GM19372 (cell line): ENCODE measurements around the gene ZFP30.
"Not testable (repeated sequence)": the region's sequence is repeated elsewhere in the genome, so short reads cannot be mapped to it uniquely, and the experiment has no call there.

Experiments used
- ATAC-seq: cut with Tn5 transposase; IDR thresholded peaks from one replicate; pipeline ENCODE4 v1.9.1; 2021; ENCODE audit warnings: mild to moderate bottlenecking, low read depth, moderate library complexity; ENCODE audit not compliant: unreplicated experiment

ZFP30 gene

DNA sequence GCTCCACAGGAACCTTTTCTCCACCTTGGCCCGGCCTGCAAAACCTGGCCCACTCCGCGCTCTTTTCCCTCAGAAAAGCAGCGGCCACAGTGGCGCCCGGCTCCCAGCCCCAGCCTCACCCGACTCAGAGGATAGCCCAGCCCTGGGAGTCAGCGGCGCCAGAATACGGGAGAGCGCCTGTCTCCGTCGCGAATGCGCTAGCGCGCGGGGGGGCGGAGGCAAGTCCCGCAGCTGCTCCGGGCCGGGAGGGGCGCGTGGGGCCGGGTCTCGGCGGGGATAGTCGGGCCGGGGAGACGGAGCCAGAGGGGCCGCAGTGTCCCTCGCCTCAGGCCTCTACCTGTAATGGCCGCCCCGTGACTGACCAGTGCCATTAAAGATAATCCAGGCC is at the start of gene ZFP30:
ZFP30 (minus strand) TSS at position 165 of the 388 bp plus-strand sequence. CDS start 7,643 bp downstream, outside the sequence.
- ATAC-seq: peak; percentile 69

DNA sequence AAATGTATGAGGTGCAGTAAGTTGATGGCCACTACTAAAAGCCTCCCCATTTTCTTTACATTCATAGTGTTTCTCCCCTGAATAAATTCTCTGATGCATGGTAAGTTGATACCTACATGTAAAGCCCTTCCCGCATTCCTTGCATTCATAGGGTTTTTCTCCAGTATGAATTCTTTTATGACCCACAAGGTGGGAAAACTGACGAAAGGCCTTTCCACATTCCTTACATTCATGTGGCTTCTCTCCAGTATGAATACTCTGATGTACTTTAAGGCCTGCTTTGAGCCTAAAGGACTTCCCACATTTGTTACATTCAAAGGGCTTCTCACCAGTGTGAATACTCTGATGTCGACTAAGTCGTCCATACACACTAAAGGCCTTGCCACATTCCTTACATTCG is 43.8 kb upstream of the ZFP30 start:
- no peak for ATAC-seq

DNA sequence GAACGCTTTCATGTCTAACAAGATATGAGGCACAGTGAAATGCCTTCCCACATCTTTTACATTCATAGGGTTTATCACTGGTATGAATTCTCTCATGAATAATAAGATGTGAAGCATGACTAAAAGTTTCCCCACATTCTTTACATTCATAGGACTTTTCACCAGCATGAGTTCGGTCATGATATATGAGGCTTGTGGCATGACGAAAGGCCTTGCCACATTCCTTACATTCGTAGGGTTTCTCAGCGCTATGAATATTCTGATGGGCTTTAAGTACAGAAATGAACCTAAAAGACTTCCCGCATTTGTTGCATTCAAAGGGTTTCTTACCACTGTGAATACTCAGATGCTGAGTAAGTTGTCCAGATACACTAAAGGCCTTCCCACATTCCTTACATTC is 43.0 kb upstream of the ZFP30 start:
- no peak for ATAC-seq

- no peak for ATAC-seq
Observed at GRCh38 chr19:37695144-37695899, 40.1 kb upstream of the ZFP30 start.

DNA sequence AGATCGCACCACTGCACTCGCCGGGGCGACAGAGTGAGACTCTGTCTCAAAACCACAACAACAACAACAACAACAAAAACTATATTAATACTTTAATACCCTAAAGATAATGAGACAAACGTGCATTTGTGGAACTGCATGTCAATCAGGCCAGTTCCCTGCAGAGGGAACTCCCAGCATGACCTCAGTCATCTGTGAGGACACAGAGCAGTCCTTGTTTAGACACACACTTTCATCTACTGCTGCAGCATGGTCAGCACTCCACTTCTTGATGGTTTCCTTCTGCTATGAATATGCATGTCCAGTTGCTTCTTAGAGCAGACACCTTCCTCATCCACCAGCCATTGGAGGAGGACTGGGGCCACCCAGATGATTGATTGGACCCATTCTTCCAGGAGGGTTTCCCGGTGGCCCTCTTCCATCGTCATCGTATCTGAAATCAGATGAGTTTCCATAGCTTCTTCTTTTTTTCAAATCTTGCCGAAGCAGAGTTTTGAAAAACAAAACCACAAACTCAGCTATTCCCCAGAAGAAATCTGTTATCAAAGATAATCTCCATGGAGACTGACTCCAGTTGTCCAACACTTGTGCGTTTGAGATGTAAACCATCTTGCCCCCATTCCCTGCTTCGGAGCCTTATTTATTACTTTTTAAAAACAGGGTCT is 37.8 kb upstream of the ZFP30 start:
- ATAC-seq: no peak

DNA sequence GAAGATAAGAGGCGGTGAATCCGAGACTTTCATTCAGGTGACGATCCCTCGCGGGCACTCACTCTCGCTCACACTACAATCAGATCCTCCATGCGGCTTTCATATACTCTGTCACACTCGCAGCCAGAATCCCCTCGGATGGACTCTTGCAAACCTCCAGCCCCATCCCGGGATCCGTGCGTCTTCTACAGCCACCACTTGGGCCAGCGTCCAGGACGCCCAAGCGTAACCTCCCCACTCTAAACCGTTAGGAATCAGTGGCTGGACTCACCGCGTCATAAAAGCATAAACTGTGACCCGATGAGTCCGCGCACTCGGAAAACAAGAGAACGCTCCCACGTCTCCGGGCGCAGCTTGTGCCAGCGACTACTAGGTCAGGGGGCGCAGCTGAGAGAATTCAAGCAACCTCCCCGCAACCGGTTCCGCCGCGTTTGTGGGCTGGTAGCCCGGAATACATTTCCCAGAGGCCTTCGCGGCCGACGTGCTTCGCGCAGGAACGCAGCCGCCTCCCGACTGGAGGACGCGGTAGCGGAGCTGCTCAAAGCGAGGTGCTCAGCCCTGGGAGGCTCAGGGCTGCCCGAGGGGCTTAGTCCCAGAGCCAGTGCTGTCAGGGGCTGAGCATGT is 36.7 kb upstream of the ZFP30 start:
- ATAC-seq: no peak

- ATAC-seq: no peak
Observed at GRCh38 chr19:37683520-37683919, 28.3 kb upstream of the ZFP30 start.

DNA sequence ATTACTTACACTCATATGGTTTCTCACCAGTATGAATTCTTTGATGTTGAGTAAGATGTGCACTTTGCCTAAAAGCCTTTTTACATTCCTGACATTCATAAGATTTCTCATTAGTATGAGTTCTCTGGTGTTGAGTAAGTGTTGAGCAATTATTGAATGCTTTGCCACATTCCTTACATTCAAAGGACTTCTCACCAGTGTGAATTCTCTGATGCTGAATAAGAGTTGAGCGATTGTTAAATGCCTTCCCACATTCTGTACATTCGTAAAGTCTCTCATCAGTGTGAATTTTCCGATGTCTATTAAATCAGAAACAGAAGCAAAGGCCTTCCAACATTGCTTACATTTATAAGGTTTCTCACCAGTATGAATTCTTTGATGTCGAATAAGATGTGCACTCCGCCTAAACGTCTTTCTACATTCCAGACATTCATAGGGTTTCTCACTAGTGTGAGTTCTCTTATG is 14.2 kb upstream of the ZFP30 start:
- ATAC-seq: no peak

DNA sequence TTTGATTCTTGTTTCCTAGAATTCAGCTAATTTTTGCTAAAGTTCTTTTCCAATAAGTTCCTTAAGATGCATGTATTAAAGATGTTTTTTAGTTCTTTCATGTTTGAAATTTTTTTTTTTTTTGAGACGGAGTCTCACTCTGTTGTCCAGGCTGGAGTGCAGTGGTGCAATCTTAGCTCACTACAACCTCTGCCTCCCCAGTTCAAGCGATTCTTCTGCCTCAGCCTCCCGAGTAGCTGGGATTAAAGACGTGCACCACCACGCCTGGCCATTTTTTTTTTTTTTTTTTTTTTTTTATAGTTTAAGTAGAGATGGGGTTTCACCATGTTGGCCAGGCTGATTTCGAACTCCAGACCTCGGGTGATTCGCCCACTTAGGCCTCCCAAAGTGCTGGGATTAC is 1.9 kb upstream of the ZFP30 start:
- ATAC-seq: not testable (repeated sequence)

GRCh38 chr19:37655689-37656371 is 565 bp upstream of the ZFP30 start:
- peak; percentile 55 for ATAC-seq

- peak; percentile 35 for ATAC-seq
Observed at GRCh38 chr19:37654629-37655300, 500 bp downstream of the ZFP30 start.

DNA sequence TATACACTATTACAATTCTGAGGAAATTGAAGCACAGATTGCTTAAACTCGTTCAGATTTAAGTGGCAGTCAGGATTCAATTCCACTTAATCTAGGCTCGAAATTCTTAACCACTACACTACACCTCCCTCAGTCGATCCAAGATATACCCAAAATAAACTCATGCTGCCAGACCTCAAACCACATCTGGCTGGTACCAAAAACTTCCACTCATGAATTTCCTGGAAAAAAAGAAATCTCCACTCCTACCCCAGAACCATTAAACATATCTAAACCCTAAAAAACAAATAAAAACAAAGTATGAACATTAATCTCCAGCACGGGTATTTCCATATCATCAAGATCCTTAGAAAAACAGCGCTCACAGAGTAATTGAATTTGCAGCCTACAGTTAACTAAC is 1.1 kb downstream of the ZFP30 start:
- no peak for ATAC-seq

DNA sequence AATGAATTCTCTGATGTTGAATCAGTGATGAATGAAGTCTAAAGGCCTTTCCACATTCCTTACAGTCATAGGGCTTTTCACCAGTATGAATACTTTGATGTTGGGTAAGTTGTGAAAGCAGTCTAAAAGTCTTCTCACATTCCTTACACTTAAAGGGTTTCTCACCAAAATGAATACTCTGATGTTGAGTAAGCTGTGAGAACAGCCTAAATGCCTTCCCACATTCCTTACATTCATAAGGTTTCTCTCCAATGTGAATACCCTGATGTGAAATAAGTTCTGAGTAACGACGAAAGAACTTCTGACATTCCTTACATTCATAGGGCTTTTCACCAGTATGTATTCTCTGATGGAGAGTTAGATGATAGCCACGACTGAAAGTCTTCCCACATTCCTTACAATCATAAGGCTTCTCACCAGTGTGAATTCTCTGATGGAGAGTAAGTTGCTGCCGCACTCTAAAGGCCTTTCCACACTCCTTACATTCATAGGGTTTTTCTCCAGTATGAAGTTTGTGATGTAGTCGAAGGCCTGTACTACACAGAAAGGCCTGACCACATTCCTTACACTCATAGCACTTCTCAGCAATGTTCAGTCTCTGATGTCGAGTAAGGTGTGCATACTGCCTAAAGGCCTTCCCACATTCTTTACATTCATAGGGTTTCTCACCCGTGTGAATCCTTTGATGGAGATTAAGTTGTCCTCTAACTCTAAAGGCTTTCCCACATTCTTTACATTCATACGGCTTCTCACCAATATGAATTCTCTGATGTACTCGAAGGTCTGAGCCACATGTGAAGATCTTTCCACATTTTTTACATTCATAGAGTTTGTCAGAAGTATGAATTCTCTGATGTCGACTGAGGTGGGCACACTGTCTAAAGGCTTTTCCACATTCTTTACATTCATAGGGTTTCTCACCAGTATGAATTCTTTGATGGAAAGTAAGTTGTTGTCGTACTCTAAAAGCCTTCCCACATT is 19.9 kb downstream of the ZFP30 start:
- ATAC-seq: no peak

GRCh38 chr19:37594982-37595382 is 60.3 kb downstream of the ZFP30 start:
- ATAC-seq: peak; percentile 28

- peak; percentile 95 for ATAC-seq
Observed at GRCh38 chr19:37594304-37594981, 60.8 kb downstream of the ZFP30 start, which contains the start of the genes ZNF540 and ZNF571. ZNF540 (plus strand) TSS chr19:37594876; CDS start chr19:37598448, 3,572 bp downstream. ZNF571 (minus strand) TSS chr19:37594792; CDS start chr19:37586676, 8,116 bp downstream.

DNA sequence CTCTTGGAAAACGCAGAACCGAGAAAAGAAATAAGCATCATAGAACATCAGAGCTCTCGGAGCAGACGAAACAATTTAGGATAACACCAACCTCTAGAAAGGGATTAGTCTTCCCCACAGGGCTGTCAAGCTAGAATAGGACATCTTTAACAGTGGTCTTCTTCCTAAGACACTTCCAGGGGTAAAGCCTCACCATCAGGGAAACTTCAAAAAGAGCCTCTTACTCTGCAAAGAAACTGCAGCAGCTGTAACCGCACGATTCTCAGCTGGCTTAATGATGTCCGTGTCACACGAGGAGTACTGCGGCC is 61.3 kb downstream of the ZFP30 start:
- ATAC-seq: no peak

DNA sequence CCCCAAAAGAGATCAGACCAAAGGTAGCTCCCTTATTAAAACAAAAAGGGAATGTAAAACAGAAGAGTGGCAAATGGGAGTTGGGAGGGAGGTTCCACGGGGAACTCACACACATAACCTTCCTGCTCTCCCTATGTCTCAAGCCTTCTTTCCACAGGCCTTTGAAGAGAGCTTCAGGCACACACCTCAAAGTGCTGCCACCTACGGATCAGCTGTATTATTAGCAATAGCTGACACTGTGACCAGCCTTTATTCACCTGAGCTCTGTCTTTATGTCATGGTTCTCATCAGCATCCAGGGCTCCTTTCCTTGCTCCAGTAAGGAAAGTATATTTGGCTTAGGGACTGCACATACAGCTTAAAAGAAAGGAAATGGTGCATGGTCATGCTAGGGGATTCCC is 71.9 kb downstream of the ZFP30 start:
- no peak for ATAC-seq

DNA sequence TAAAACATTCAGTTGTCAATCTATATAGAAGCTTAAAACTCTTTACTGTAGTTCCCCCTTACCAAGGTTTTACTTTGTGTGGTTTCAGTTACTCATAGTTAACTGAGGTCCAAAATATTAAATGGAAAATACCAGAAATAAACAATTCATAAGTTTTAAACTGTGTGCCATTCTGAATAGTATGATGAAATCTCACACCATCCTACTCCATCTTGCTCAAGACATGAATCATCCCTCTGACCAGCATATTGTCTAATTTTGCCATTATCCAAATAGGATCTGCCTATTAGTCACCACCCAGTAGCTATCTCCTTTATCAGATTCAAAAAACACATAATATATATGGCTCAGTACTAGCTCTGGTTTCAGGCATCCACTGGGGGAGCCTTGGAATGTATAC is 83.1 kb downstream of the ZFP30 start:
- ATAC-seq: no peak

- ATAC-seq: no peak
Observed at GRCh38 chr19:37565370-37565669, 89.9 kb downstream of the ZFP30 start.
